Gastroesophageal sphincter (tissue), 4 donors: ENCODE data around the gene HPCAL1. TPM values are rescaled to one million over a fixed set of nuclear protein-coding genes. Genes with fewer than 3 reads are reported as not detected.
A peak's percentile ranks its signal among the peaks of the same experiment; 100 is the strongest.
"Not testable (repeated sequence)": the region's sequence is repeated elsewhere in the genome, so short reads cannot be mapped to it uniquely, and the experiment has no call there.

Experiments
- ATAC-seq: fragments of 150-250 bp; one replicate; pipeline ENCODE4 v1.9.1; 2016; ENCODE audit warnings: mild to moderate bottlenecking, moderate library complexity
- H3K27ac ChIP-seq, 4 donors: fragments of 200-600 bp; sonication (generic) in 3 of 4; 1 replicate in 3 of 4; 2 replicates in 1 of 4; pipeline ENCODE4 v1.5.1; 2016 to 2019
- H3K27me3 ChIP-seq: fragments of 200-600 bp; sonication (generic); one replicate; pipeline ENCODE4 v1.5.1; 2019
- H3K36me3 ChIP-seq, 2 donors: fragments of 200-600 bp; sonication (generic); one replicate each; pipeline ENCODE4 v1.5.1; 2019; ENCODE audit warnings: control low read depth in 1 of 2
- H3K4me1 ChIP-seq, 3 donors: fragments of 200-600 bp; sonication (generic); 1 replicate in 2 of 3; 2 replicates in 1 of 3; pipeline ENCODE4 v1.5.1; 2016 to 2019; ENCODE audit warnings: control low read depth in 2 of 3
- H3K4me3 ChIP-seq, 2 donors: fragments of 200-600 bp; sonication (generic); one replicate each; pipeline ENCODE4 v1.5.1; 2019; ENCODE audit warnings: mild to moderate bottlenecking in 1 of 2, moderate library complexity in 1 of 2
- H3K9me3 ChIP-seq, 3 donors: fragments of 200-600 bp; sonication (generic); one replicate each; pipeline ENCODE4 v1.5.1; 2017 to 2019; ENCODE audit warnings: control low read depth in 2 of 3
- EP300 ChIP-seq: sonication (generic); formaldehyde crosslinking; IDR thresholded peaks from one replicate; pipeline ENCODE4 v1.6.1; 2017; ENCODE audit warnings: antibody characterized with exemption, mild to moderate bottlenecking
- POLR2A ChIP-seq, 2 donors: fragments of 450-650 bp; IDR thresholded peaks; one replicate each; pipeline ENCODE4 v1.6.1; 2017; ENCODE audit warnings: antibody characterized with exemption in 2 of 2, mild to moderate bottlenecking in 2 of 2, moderate library complexity in 1 of 2
- POLR2AphosphoS5 ChIP-seq: sonication (generic); formaldehyde crosslinking; IDR thresholded peaks from one replicate; pipeline ENCODE4 v1.6.1; 2017; ENCODE audit warnings: antibody characterized with exemption
- WGBS, 2 donors: methylation state at CpG; one replicate each; pipeline ENCODE4 v1.1.5; 2018; ENCODE audit warnings: low coverage in 1 of 2; 5-methylcytosine and 5-hydroxymethylcytosine counted together
- total RNA-seq, 4 donors: library from RNA; depleted of rRNA; stranded (reverse); fragments of >200 nt; gene quantifications; one replicate each; pipeline ENCODE4 v1.1.0, GENCODE V29; 2016
- TF ChIP-seq, protein P1 (sequence below), 4 experiments: fragments of 200-600 bp in 2 of 4; fragments of 450-650 bp in 2 of 4; sonication (generic) in 1 of 4; IDR thresholded peaks; one replicate each; pipeline ENCODE4 v1.5.1; 2017 to 2019; ENCODE audit warnings: antibody characterized with exemption in 4 of 4, mild to moderate bottlenecking in 2 of 4, moderate library complexity in 2 of 4

HPCAL1 gene
- total RNA-seq, 4 donors from 2014 or later, result 17.0 to 42.1 (median 29.8) TPM

DNA sequence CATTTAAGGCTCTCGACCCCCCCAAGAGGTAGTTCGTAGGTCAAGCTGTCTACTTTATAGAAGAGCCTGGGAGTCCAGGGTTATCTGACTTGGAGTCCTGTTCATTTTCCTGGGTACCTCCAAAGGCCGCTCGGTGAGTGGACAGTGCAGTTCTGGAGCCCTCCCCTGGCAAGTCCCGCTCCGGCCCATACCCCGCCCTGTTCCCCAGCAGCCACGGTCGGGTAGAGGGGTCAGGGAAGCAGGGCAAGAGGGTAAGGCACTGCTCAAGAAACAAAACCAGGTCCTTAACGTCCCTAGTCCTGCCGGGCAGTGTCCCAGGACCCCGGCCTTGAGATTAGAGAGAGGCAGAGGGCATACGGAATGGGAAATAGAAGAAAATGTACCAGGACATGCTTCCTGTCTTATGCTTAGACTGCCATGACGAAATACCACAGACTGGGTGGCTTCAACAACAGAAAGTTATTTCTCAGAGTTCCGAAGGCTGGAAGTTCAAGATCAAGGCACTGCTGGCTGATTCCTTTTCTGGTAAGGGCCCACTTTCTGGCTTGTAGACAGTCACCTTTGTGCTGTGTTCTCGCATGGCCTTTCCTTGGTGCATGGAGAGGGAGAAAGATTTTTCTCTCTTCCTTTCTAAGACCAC, 5.4 kb upstream of the HPCAL1 start:
- peaks cover 0 to 7% (median 6%) of the 10 kb centered on the region in 3 donors for H3K4me1 ChIP-seq
- no peak for ATAC-seq
- H3K36me3 ChIP-seq, result no peaks in the 10 kb centered on the region
- H3K27ac ChIP-seq, result peak overlapping the region in 1 of 4 donors; percentile 48
- TF ChIP-seq, protein P1, sequence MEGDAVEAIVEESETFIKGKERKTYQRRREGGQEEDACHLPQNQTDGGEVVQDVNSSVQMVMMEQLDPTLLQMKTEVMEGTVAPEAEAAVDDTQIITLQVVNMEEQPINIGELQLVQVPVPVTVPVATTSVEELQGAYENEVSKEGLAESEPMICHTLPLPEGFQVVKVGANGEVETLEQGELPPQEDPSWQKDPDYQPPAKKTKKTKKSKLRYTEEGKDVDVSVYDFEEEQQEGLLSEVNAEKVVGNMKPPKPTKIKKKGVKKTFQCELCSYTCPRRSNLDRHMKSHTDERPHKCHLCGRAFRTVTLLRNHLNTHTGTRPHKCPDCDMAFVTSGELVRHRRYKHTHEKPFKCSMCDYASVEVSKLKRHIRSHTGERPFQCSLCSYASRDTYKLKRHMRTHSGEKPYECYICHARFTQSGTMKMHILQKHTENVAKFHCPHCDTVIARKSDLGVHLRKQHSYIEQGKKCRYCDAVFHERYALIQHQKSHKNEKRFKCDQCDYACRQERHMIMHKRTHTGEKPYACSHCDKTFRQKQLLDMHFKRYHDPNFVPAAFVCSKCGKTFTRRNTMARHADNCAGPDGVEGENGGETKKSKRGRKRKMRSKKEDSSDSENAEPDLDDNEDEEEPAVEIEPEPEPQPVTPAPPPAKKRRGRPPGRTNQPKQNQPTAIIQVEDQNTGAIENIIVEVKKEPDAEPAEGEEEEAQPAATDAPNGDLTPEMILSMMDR (IDR thresholded peaks at IDR 0.05), result no peak
- TF ChIP-seq POLR2A (IDR thresholded peaks at IDR 0.05) (no peak), POLR2AphosphoS5 (no peak), EP300 (no peak)
- peaks cover 0 to 19% (median 0%) of the 10 kb centered on the region in 3 donors for H3K9me3 ChIP-seq
- no peak overlapping the region for H3K4me3 ChIP-seq
- WGBS, 2 donors, result 53 to 81% methylated on average over 3 to 4 of the region's 16 CpGs
- H3K27me3 ChIP-seq, result no peaks in the 10 kb centered on the region

DNA sequence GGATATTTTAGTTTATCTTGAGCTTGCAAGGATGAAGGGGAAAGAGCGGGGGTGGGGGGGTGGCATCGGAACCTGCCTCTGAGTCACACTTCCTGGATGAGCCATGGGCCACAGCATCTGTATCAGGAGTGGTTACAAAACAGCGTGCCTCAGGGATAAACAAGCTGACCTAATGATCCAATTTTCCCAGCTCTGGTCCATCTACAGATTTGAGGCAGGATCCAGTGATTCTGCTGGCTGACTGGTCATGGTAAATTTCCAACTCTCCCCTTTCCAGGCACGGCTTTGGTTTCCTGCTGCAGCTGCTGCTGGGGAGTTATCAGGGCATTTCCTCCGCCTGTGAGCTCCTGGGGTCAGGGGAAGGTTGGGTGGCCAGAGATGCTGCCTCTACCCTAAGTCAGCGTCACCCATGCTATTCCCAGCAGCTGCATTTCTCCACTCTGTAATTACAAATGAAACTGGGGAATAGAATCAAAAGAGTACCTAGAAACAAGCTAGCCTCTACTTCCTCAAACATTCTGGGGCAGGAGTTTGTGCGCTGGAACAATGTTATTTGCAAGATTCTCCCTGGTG, 4.7 kb upstream of the HPCAL1 start:
- Histone ChIP-seq H3K27me3 (no peaks in the 10 kb centered on the region), H3K27ac (peak overlapping the region in 2 of 4 donors; percentile 43 to 48), H3K4me1 (peaks cover 0 to 9% (median 7%) of the 10 kb centered on the region in 3 donors), H3K36me3 (no peaks in the 10 kb centered on the region), H3K4me3 (no peak overlapping the region), H3K9me3 (peaks cover 0 to 19% (median 0%) of the 10 kb centered on the region in 3 donors)
- TF ChIP-seq POLR2AphosphoS5 (peak; percentile 45), EP300 (no peak), POLR2A (IDR thresholded peaks at IDR 0.05) (no peak)
- TF ChIP-seq, protein P1 (IDR thresholded peaks at IDR 0.05), result no peak
- peak; percentile 57 for ATAC-seq
- 56% methylated on average over 3 of the region's 7 CpGs; no CpG with 5 or more reads in 1 of the 2 donors for WGBS, 2 donors

DNA sequence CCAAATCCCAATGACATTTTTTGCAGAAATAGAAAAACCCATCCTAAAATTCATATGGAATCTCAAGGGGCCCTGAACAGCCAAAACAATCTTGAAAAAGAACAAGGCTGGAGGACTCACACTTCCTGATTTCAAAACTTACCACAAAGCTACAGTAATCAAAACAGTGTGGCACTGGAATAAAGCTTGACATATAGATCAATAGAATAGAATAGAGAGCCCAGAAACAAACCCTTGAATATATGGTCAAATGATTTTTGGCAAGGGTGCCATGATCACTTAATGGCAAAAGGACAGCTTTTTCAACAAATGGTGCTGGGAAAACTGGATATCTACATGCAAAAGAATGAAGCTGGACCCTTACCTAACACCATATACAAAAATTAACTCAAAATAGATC, 3.9 kb upstream of the HPCAL1 start:
- not testable (repeated sequence) for H3K27ac ChIP-seq, H3K36me3 ChIP-seq

DNA sequence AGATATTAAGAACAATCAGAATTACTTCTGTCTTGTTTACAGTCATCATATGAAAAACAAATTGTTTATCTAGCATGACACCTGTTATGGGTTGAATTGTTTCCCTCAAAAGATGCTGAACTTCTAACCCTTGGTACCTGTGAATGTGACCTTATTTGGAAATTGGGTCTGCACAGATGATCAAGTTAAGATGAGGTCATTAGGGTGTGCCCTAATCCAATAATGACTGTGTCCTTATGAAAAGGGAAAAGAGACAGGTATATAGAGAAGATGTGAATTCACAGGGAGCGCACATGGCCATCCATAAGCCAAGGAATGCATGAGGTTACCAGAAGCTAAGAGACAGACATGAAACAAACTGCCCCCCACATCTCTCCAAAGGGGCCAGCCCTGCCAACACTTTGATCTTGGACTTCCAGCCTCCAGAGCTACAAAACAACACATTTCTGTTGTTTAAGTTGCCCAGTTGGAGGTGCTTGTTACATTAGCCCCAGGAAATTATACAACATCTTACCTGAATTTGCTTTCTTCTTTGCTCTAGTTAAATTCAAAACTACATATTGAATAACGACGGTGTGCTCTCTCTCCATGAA, 2.3 kb upstream of the HPCAL1 start:
- Histone ChIP-seq H3K36me3 (no peaks in the 10 kb centered on the region), H3K4me1 (peaks cover 0 to 33% (median 12%) of the 10 kb centered on the region in 3 donors), H3K4me3 (no peak overlapping the region), H3K27me3 (no peaks in the 10 kb centered on the region), H3K9me3 (no peaks in the 10 kb centered on the region), H3K27ac (no peak overlapping the region)
- 78% methylated on average over 3 of the region's 3 CpGs; no CpG with 5 or more reads in 1 of the 2 donors for WGBS, 2 donors
- TF ChIP-seq, protein P1 (IDR thresholded peaks at IDR 0.05), result no peak
- TF ChIP-seq EP300 (no peak), POLR2A (IDR thresholded peaks at IDR 0.05) (no peak), POLR2AphosphoS5 (no peak)
- ATAC-seq, result no peak

More for the DNA sequence above, 3.9 kb upstream of the HPCAL1 start:
- not testable (repeated sequence) for H3K4me3 ChIP-seq, H3K27me3 ChIP-seq, ATAC-seq
- Histone ChIP-seq H3K9me3 (peaks cover 0 to 14% (median 0%) of the 10 kb centered on the region in 3 donors), H3K4me1 (peaks cover 0 to 16% (median 7%) of the 10 kb centered on the region in 3 donors)

DNA sequence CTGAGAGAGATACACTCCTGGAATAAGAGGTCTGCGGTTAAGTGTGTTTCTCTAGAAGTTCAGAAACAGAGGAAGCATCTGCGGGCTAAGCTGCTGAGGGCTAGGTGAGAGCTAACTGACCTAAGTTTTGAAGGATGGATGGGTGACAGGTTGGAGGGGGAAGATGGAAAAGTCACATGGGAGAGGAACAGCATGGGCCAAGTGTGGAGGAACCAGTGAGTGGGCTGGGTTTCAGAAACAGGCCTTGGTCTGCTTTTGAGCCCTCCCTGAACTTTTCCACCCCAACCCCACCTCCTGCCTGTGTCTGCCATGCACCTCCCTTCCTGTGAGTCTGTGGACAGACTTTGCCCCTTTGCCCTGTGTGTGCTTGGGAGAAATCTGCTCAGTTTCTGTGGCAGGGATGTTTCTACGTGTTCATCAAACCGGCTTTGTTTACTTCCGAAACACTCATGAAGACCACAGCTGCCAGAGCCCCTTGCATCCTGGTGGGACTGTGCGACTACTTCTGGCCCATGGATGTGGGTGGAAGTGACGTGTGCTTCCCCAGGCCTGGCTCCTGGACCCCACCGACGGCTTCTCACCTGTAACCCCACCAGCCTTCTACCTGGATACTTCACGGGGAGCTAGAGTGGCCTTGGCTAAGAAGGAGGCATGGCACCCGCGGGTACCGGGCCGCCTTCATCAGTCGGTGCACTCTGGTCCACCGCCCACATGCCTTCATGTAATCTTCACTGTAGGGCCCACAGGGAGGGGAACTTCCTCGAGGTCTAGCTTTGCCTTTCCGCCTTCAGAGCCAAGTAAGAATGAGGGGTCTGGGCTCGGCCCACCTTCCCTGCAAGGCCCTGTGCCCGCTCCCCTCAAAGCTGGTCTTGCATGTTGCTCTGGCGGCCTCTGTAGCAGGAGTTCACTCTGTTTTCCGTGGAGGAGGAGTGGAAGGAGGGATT, 1.4 kb upstream of the HPCAL1 start:
- Histone ChIP-seq H3K4me3 (no peak overlapping the region), H3K27ac (peak overlapping the region in 3 of 4 donors; percentile 82 to 85 (median 83))

More for the DNA sequence above, 1.4 kb upstream of the HPCAL1 start:
- 86 to 89% methylated on average over 3 to 5 of the region's 22 CpGs for WGBS, 2 donors
- Histone ChIP-seq H3K27me3 (no peaks in the 10 kb centered on the region), H3K4me1 (peaks cover 0 to 36% (median 12%) of the 10 kb centered on the region in 3 donors), H3K9me3 (no peaks in the 10 kb centered on the region), H3K36me3 (no peaks in the 10 kb centered on the region)
- no peak for TF ChIP-seq POLR2A (IDR thresholded peaks at IDR 0.05)
- TF ChIP-seq POLR2AphosphoS5, result no peak
- TF ChIP-seq, protein P1 (IDR thresholded peaks at IDR 0.05), result no peak
- no peak for TF ChIP-seq EP300
- ATAC-seq, result no peak
